HepG2 (cell line): ENCODE measurements around the gene SEC14L1. TPM values are rescaled to one million over a fixed set of nuclear protein-coding genes. Genes with fewer than 3 reads are reported as not detected.
"Not testable (repeated sequence)": the region's sequence is repeated elsewhere in the genome, so short reads cannot be mapped to it uniquely, and the experiment has no call there.

Experiments used
- ATAC-seq: fragments of 200-7000 bp; cut with Tn5 transposase; 3 replicates; pipeline ENCODE4 v1.9.1; 2020; ENCODE audit warnings: mild to moderate bottlenecking, moderate library complexity
- BruUV-seq: library from RNA; stranded (reverse); fragments of 400-500 nt; replicated peaks from 2 replicates; lab custom pipeline; 2021; lab: Mats Ljungman, UMichigan
- CTCF ChIA-PET: fragments of 300-600 bp; formaldehyde crosslinking; extraction: SDS; loops from one replicate; lab custom pipeline; 2021; ENCODE audit warnings: low total read pairs, inconsistent platforms, low intra/inter-chr PET ratio; lab: Yijun Ruan, JAX
- POLR2A ChIA-PET: fragments of 350-600 bp; sonication (Branson Sonifier 250); formaldehyde crosslinking; loops from one replicate; lab custom pipeline; 2020; ENCODE audit warnings: antibody characterized with exemption, inconsistent platforms; lab: Yijun Ruan, JAX
- DNase-seq: peaks from one replicate; pipeline ENCODE4 v3.0.0-alpha.2; 2015; ENCODE audit warnings: low spot score
- FAIRE-seq: peaks from 3 replicates; lab custom pipeline; 2011; peaks lifted over from hg19 to GRCh38; lab: Jason Lieb, UNC
- H2AFZ ChIP-seq: one replicate; pipeline ENCODE4 v1.6.1; 2011; ENCODE audit warnings: low read length, inconsistent platforms
- H3K27ac ChIP-seq: fragments of 300-600 bp; 3 replicates; pipeline ENCODE4 v1.8.0; 2011; ENCODE audit warnings: mixed run types, mild to moderate bottlenecking, mixed read lengths, low read length, inconsistent platforms; ENCODE audit not compliant: insufficient read depth; ENCODE audit errors: extremely low read length
- H3K27me3 ChIP-seq, 2 experiments: fragments of 200-600 bp in 1 of 2; 2 replicates in 1 of 2; 3 replicates in 1 of 2; pipeline versions ENCODE4 v1.6.0 to v1.8.0; 2011; ENCODE audit warnings: low read length in 2 of 2, mild to moderate bottlenecking in 2 of 2, moderate library complexity in 2 of 2, inconsistent platforms in 1 of 2; ENCODE audit not compliant: insufficient read depth in 2 of 2, control insufficient read depth in 1 of 2
- H3K36me3 ChIP-seq, 2 experiments: fragments of 200-600 bp in 1 of 2; replicated peaks in 1 of 2; 2 replicates in 1 of 2; 3 replicates in 1 of 2; pipeline versions ENCODE4 v1.5.1 to v1.8.0; 2011; ENCODE audit warnings: low read length in 2 of 2, inconsistent platforms in 1 of 2; ENCODE audit not compliant: insufficient read depth in 2 of 2, control insufficient read depth in 1 of 2
- H3K4me1 ChIP-seq: 2 replicates; pipeline ENCODE4 v1.5.1; 2012; ENCODE audit warnings: low read length, inconsistent platforms; ENCODE audit not compliant: insufficient read depth
- H3K4me2 ChIP-seq: 2 replicates; pipeline ENCODE4 v1.6.0; 2011; ENCODE audit warnings: low read depth, low read length, inconsistent platforms
- H3K4me3 ChIP-seq, 3 experiments: fragments of 200-600 bp in 1 of 3; sonication (generic), shearing (Covaris generic) in 1 of 3; replicated peaks in 1 of 3; 2 replicates each; pipeline ENCODE4 v1.5.1; 2011 to 2016; ENCODE audit warnings: low read length in 3 of 3, inconsistent platforms in 2 of 3, low read depth in 2 of 3, mild to moderate bottlenecking in 2 of 3, control low read depth in 1 of 3, mixed read lengths in 1 of 3; ENCODE audit not compliant: insufficient read depth in 1 of 3
- H3K79me2 ChIP-seq: one replicate; pipeline ENCODE4 v1.6.1; 2011; ENCODE audit warnings: low read length, inconsistent platforms; ENCODE audit not compliant: insufficient read depth
- H3K9ac ChIP-seq: 2 replicates; pipeline ENCODE4 v1.6.0; 2011; ENCODE audit warnings: mild to moderate bottlenecking, low read depth, low read length, inconsistent platforms; ENCODE audit not compliant: insufficient read depth
- H3K9me3 ChIP-seq: 2 replicates; pipeline ENCODE4 v1.5.1; 2012; ENCODE audit warnings: mild to moderate bottlenecking, low read length
- H4K20me1 ChIP-seq: 2 replicates; pipeline ENCODE4 v1.6.0; 2011; ENCODE audit warnings: inconsistent platforms, mild to moderate bottlenecking, low read length, moderate library complexity; ENCODE audit not compliant: insufficient read depth
- IKZF4 ChIP-seq: sonication (generic); formaldehyde crosslinking; IDR thresholded peaks from 2 replicates; pipeline ENCODE4 v1.5.1; 2020; ENCODE audit warnings: borderline replicate concordance, mild to moderate bottlenecking, low read depth, missing genetic modification reagents; ENCODE audit errors: not compliant biosample characterization
- TBL1XR1 ChIP-seq: fragments of 150-350 bp; IDR thresholded peaks from 2 replicates; pipeline ENCODE4 v1.6.1; 2014; ENCODE audit warnings: borderline replicate concordance, low read length; ENCODE audit not compliant: partially characterized antibody
- ZKSCAN5 ChIP-seq: sonication (generic); formaldehyde crosslinking; IDR thresholded peaks from 2 replicates; pipeline ENCODE4 v1.5.1; 2020; ENCODE audit warnings: mild to moderate bottlenecking, missing genetic modification reagents
- ZNF510 ChIP-seq: sonication (generic); formaldehyde crosslinking; IDR thresholded peaks from 2 replicates; pipeline ENCODE4 v1.4.0; 2020; ENCODE audit warnings: low read depth, mild to moderate bottlenecking, missing genetic modification reagents
- ZNF644 ChIP-seq: IDR thresholded peaks from 2 replicates; pipeline ENCODE4 v1.6.1; 2016; ENCODE audit warnings: low read depth
- WGBS: methylation state at CpG from one replicate; pipeline ENCODE4 v1.1.6; 2017; ENCODE audit warnings: low lambda C conversion rate; 5-methylcytosine and 5-hydroxymethylcytosine counted together
- in situ Hi-C: cut with HindIII; loops from 2 replicates; pipeline ENCODE4 v1.10.0; 2017; ENCODE audit warnings: low pct_unique_long_range_greater_than_20kb; ENCODE audit not compliant: extremely low pct_ligation_motif_present
- intact Hi-C: fragments of 100-400 bp; cut with micrococcal nuclease; formaldehyde crosslinking; loops from one replicate; pipeline ENCODE4 v1.10.0; 2022; ENCODE audit not compliant: unreplicated experiment
- polyA plus RNA-seq, 8 experiments: library from polyadenylated mRNA; depleted of rRNA in 3 of 8; stranded (reverse) in 7 of 8; unstranded in 1 of 8; fragments of >200 nt; fragmentation: Illumina TruSeq in 4 of 8; extraction: Trizol in 4 of 8; gene quantifications; 2 replicates each; pipeline versions ENCODE4 v1.2.1 to v1.2.3, GENCODE V29; 2011 to 2016; ENCODE audit warnings: low read depth in 4 of 8, missing spikeins in 1 of 8, mixed read lengths in 1 of 8; ENCODE audit not compliant: insufficient read depth in 1 of 8
- total RNA-seq, 5 experiments: library from RNA; depleted of rRNA; stranded (reverse); fragments of >200 nt; fragmentation: Illumina TruSeq; extraction: Trizol; gene quantifications; 2 replicates each; pipeline ENCODE4 v1.2.3, GENCODE V29; 2016; ENCODE audit warnings: low read depth in 1 of 5
- TF ChIP-seq, protein P1 (sequence below): sonication (generic); formaldehyde crosslinking; IDR thresholded peaks from 2 replicates; pipeline ENCODE4 v1.4.0; 2020; ENCODE audit warnings: missing genetic modification reagents

SEC14L1 gene
- total and polyA plus RNA-seq, 2 of the 13 experiments (the other 11 are each of a cell fraction or from before 2014, with no cell fraction given), result 26.3 to 43.9 TPM

DNA sequence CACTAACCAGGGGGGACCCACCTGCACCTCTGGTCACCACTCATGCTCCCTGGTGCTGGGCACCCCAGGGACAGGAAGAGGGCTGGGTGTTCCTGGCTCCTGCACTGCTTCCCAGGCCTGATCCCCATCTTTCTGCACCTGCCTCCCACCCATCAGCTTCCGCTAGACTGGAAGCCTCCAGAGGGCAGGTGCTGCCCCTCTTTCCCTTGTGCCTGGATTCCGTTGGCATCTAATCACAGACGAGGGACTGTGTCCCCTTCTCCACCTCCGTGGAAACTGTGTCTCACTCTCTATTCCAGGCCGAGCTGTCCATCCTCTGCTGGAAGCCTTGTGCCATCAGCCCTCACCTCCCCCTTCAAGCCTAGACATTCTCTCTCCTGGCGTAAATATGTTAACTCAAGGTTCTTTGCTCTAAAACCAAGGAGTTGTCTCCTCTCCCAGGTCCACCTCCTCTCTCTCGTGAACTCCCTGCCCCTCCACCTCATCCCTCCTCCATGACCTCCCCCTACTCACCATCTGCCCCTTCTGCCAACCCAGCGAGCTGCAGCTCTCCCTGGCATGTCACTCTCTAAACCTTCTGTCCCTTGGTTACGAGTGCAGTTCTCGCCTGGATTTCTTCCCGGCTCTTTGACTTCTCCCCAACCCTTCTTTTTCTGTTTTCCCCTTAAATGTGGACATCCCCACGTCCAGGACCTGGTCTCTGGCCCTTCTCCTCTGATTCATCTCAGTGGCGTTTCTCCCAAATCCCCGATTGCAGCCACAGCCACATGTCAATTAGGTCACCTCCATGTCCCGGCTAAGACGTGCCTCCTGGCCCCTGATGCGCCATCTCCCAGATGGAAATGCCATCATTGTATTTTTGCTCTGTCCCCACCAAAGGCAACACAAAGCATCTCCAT lies 107.7 kb downstream of the SEC14L1 start (continued):
- TF ChIP-seq, protein P1, sequence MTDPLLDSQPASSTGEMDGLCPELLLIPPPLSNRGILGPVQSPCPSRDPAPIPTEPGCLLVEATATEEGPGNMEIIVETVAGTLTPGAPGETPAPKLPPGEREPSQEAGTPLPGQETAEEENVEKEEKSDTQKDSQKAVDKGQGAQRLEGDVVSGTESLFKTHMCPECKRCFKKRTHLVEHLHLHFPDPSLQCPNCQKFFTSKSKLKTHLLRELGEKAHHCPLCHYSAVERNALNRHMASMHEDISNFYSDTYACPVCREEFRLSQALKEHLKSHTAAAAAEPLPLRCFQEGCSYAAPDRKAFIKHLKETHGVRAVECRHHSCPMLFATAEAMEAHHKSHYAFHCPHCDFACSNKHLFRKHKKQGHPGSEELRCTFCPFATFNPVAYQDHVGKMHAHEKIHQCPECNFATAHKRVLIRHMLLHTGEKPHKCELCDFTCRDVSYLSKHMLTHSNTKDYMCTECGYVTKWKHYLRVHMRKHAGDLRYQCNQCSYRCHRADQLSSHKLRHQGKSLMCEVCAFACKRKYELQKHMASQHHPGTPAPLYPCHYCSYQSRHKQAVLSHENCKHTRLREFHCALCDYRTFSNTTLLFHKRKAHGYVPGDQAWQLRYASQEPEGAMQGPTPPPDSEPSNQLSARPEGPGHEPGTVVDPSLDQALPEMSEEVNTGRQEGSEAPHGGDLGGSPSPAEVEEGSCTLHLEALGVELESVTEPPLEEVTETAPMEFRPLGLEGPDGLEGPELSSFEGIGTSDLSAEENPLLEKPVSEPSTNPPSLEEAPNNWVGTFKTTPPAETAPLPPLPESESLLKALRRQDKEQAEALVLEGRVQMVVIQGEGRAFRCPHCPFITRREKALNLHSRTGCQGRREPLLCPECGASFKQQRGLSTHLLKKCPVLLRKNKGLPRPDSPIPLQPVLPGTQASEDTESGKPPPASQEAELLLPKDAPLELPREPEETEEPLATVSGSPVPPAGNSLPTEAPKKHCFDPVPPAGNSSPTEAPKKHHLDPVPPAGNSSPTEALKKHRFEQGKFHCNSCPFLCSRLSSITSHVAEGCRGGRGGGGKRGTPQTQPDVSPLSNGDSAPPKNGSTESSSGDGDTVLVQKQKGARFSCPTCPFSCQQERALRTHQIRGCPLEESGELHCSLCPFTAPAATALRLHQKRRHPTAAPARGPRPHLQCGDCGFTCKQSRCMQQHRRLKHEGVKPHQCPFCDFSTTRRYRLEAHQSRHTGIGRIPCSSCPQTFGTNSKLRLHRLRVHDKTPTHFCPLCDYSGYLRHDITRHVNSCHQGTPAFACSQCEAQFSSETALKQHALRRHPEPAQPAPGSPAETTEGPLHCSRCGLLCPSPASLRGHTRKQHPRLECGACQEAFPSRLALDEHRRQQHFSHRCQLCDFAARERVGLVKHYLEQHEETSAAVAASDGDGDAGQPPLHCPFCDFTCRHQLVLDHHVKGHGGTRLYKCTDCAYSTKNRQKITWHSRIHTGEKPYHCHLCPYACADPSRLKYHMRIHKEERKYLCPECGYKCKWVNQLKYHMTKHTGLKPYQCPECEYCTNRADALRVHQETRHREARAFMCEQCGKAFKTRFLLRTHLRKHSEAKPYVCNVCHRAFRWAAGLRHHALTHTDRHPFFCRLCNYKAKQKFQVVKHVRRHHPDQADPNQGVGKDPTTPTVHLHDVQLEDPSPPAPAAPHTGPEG (CRISPR knock-in tag), result no peak
- TF ChIP-seq IKZF4 (no peak), ZNF644 (CRISPR knock-in tag) (no peak)

DNA sequence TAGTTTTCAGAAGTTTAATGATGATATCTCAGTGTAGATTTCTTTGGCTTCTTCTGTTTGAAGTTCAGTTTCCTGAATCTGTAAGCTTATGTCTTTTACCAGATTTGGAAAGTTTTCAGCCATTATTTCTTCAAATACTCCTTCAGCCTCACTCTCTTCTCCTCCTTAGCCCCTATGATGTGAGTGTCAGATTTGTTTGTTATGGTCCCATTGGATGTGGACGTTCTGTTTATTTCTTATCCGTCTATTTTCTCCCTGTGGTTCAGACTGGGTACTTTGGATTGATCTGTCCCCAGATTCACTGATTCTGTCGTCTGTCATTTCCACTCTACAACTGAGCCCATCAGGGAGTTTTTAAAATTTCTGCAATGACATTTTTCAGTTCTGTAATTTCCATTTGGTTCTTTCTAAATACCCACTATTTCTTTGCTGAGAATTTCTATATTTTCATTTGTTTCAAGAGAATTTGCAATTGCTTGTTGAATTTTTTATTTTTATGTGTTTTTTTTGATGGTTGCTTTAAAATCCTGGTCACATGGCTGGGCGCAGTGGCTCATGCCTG lies 110.9 kb downstream of the SEC14L1 start:
- CTCF ChIA-PET, result no interaction called here
- no peak for TF ChIP-seq ZNF510 (CRISPR knock-in tag)
- no peak for TF ChIP-seq TBL1XR1
- no peak for TF ChIP-seq ZKSCAN5 (CRISPR knock-in tag)
- Histone ChIP-seq H3K4me3 (no peak overlapping the region), H3K27ac (no peak overlapping the region), H3K9me3 (no peaks in the 10 kb centered on the region), H2AFZ (no peak overlapping the region), H3K4me2 (no peak overlapping the region), H3K27me3 (peaks cover 17 to 78% of the 10 kb centered on the region in 2 experiments), H4K20me1 (no peaks in the 10 kb centered on the region), H3K36me3 (no peaks in the 10 kb centered on the region), H3K4me1 (peaks cover 33% of the 10 kb centered on the region), H3K9ac (no peak overlapping the region), H3K79me2 (no peaks in the 10 kb centered on the region)
- intact Hi-C loops (no loop called here), in situ Hi-C loops (no loop called here)
- FAIRE-seq (no peak), ATAC-seq (no peak), DNase-seq (no peak)
- no TSS peak for BruUV-seq
- POLR2A ChIA-PET, result no interaction called here
- WGBS, result 53% methylated on average over 4 of the region's 4 CpGs

- H3K27ac ChIP-seq, intact Hi-C loops, H3K79me2 ChIP-seq, DNase-seq, H2AFZ ChIP-seq, H3K4me3 ChIP-seq, BruUV-seq, H4K20me1 ChIP-seq, FAIRE-seq, H3K4me2 ChIP-seq, H3K9ac ChIP-seq, ATAC-seq, in situ Hi-C loops, H3K36me3 ChIP-seq, H3K9me3 ChIP-seq, POLR2A ChIA-PET, CTCF ChIA-PET: not testable (repeated sequence)
- peaks cover 32% of the 10 kb centered on the region for H3K4me1 ChIP-seq
- WGBS, result 13% methylated on average over 7 of the region's 7 CpGs
- H3K27me3 ChIP-seq, result peaks cover 17 to 82% of the 10 kb centered on the region in 2 experiments
Measured at GRCh38 chr17:77252306-77252705, 111.5 kb downstream of the SEC14L1 start.
